Dedifferentiated amniotic fluid mesenchymal stem cell (primary cell): ENCODE results near the gene CCM2.
"Not testable (repeated sequence)": the region's sequence is repeated elsewhere in the genome, so short reads cannot be mapped to it uniquely, and the experiment has no call there.

Experiments used
- DNase-seq: peaks from one replicate; pipeline ENCODE4 v3.0.0-alpha.2; 2016; ENCODE audit errors: extremely low spot score

CCM2 gene

DNA sequence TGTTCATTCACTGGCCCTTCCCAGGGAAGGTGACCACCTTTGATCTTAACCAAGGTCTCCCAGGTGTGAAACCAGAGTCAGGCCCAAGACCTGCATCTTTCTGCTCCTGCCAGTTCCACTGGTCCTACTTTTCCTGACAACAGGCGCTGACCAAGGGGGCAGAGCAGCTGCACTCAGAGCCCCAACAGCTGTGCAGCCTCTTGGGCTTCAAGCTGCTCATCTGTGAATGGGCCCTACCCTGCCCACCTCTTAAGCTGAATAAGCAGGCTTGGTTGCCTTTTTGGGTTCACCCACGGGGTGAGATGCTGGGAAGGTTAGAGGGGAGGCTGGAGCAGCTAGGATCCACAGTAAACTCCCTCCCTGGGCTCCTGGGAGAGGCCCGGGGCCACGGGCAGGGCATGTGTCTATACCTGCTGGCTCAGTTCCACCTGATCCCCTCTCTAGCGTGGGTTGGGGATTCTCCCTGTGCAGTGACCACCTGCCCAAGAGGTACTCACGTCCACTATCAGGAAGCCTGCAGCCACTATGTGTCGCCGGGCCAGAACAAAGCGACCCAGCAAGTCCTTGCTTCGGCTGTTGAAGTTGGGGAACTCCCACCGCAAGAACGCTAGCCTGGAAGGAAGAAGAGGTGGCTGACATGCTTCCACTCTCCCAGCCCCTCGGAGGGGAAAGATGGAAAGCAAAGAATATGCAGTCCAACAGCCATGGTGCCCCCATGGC, 100.9 kb downstream of the CCM2 start:
- no peak for DNase-seq

GRCh38 chr7:45101748-45102147, 101.7 kb downstream of the CCM2 start:
- DNase-seq, result no peak

- no peak for DNase-seq
These were observed 103.0 kb downstream of the CCM2 start for GRCh38 chr7:45102785-45103712.

GRCh38 chr7:45103958-45104843, 104.2 kb downstream of the CCM2 start:
- DNase-seq, result no peak

- DNase-seq, result no peak
These were observed 105.0 kb downstream of the CCM2 start for GRCh38 chr7:45104844-45105587.

DNA sequence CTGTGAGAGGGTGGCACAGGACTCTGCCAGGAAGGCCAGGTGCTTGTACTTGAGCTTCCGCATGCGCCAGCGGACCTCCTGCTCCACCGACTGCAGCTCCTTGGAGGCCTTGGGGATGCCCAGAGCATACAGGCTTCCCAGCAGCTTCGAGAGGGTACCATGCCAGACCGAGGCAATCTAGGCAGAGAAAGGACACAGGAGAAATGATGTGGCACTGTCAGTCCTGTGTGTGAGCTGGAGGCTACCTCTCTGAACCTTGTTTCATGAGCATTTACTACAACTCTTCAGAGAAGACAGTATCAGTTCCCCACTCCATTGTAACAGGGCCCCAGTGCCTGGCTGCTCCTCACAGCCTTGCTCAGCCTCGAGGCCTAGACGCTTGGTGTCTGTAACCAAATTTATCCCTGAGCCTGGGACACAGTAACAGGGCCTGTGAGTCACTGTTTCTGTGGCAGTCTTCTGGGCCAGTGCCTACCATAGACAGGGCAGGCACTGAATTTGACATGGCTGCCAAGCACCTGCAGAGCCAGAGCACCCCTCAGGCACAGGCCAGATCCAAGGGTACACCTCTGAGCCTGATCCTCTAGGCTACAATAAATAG, 105.7 kb downstream of the CCM2 start:
- DNase-seq, result no peak

DNA sequence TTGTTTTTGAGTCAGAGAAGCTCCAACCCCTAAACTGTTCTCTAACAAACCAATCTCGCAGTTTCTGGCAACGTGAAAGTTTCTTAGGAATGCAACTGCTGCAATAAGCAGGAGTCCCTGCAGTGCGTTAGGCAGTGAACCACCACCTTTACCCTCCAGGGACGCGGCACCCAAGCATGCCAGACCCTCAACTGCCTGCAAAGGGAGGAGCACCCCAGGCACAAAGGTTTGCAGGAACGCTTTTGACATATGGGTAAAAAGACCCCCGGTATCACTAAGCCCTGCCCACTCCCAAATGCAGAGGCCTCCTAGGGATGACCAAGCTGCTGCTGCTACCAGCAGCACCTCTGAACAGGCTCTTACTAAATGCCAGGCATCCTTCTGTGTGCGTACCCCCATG, 106.8 kb downstream of the CCM2 start:
- DNase-seq, result no peak

DNA sequence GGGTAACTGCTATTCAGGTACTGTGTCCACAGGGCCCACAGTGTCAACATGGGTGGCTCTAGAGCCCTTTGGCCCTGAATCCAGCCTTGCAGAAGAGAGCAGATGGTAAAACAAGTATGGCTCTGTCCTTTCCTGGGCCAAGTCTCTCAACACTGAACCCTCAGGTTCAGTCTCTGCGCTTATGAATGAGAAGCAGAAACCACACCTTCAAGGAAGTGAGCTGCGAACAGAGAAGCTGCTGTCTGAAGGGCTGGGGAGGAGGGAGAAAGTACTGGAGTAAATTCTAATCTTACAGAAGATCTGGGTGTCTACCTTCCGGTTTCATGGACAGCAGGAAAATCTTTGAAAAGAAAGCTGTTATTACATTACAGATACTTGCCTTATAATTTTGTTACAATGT, 107.4 kb downstream of the CCM2 start:
- no peak for DNase-seq

DNA sequence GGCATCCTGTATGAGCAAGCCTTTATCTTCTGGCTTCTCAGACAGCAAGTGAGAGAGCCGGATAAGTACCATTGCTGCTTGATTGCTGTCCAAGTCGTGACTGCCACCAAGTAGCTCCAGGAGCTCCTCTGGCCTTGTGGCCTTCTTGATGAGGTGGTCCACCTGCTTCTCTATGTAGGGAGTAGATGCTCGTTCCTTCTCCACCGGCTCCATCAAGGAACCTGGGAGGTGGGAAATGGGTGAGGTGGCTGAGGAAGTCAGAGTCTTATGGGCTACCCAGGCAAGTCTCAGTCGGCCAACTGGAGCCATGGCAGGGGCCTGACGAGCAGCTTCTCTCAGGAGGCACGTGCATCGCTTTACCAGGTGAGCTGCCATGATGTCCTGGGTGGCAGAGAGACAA, 108.9 kb downstream of the CCM2 start:
- DNase-seq, result no peak

DNA sequence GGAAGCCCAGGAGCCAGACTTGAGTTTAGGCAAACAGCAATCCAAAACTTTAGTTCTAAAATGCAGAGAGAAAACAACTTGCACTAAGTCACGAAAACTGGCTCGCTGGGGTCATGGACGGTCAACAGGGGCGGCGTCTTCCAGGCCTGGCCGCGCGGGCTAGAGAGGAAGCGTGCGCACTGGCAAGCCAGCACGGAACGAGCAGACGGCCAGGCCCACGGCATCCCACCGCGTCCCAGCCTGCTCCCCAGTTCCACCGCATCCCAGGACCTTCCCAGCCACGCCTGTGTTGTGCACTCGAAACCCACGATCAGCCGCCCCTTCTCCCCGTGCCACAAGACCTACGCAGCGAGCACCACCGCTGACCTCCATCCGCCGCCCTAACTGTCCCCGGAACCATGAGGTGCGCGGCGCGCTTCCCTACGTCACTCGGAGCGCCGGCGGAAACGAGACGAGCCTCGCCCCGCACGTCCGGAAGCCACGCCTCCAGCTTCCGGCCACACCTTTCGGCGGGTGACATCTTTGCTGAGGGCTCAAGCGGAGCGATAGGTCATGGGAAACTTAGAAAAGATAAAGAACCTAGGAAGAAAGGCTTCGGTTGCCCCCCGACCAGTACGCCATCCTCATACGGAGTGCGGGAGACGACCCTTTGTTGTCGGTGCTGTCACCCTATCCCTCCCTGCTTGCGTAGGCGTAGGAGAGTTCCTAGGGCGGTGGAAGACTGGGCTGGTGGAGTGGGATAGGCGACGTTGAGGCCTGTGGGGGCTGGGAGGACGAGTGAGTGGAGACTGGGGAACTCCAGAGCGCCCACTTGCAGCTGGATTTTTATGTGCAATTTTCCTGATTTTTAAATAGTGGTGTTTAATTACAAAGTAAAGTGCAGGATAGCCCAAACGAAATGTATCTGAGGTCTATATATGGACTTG, 111.6 kb downstream of the CCM2 start, which contains the start of gene TBRG4:
TBRG4 (minus strand) TSS at position 400 of the 926 bp plus-strand sequence. CDS start 2,460 bp downstream, outside the sequence.
- peak; percentile 94 for DNase-seq

- no peak for DNase-seq
These were observed 112.6 kb downstream of the CCM2 start for GRCh38 chr7:45112648-45113047.

- DNase-seq, result not testable (repeated sequence)
These were observed 114.3 kb downstream of the CCM2 start for GRCh38 chr7:45114257-45114656.

GRCh38 chr7:45114926-45115325, 114.9 kb downstream of the CCM2 start:
- DNase-seq, result no peak

DNA sequence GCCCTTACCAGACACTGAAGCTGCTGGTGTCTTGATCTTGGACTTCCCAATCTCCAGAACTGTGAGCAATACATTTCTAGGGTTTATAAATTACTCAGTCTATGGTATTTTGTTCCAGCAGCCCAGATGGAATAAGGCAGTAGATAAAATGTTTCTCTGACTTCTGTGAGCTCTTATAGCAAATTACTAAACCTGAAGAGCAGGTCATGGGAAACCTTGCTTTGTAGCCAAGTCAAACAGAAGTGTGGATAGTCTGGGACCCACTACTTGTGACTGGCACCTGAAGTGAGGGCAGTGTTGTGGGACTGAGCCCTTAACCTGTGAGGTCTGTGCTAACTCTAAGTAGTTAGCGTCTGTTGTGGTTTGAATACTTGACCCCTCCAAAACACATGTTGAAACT, 116.0 kb downstream of the CCM2 start:
- DNase-seq, result no peak

- DNase-seq, result no peak
These were observed 117.6 kb downstream of the CCM2 start for GRCh38 chr7:45117582-45117981.

- no peak for DNase-seq
These were observed 118.3 kb downstream of the CCM2 start for GRCh38 chr7:45118292-45118691.

DNA sequence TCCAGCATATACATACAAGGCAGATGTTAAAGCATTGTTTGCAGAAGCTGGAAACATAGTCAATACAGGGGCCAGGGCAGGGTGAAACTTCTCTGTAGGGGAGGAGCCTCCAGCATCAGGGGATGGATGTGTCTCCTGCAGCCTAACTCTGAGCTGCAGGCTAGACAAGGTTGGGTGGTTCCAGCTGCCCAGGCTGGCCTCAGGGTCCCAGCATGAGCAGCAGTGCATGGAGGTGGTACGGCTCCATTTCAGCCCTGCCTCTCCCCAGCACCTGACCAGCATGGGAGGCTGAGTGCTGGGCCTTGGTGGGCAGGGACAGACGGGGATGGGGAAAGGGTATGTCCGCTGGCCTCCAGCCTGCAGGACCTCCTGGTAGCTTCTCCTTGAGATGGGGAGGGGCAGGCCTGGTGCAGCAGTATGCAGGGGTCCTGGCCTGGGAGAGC, 118.9 kb downstream of the CCM2 start:
- DNase-seq, result no peak

- no peak for DNase-seq
These were observed 119.5 kb downstream of the CCM2 start for GRCh38 chr7:45119550-45119949.
